HS-27A (cell line): ENCODE results near the gene ARHGAP26.
"Not testable (repeated sequence)": the region's sequence is repeated elsewhere in the genome, so short reads cannot be mapped to it uniquely, and the experiment has no call there.

Experiments
- DNase-seq: peaks from one replicate; pipeline ENCODE4 v3.0.0-alpha.2; 2012; ENCODE audit warnings: low read depth, missing footprints

The ARHGAP26 gene

DNA sequence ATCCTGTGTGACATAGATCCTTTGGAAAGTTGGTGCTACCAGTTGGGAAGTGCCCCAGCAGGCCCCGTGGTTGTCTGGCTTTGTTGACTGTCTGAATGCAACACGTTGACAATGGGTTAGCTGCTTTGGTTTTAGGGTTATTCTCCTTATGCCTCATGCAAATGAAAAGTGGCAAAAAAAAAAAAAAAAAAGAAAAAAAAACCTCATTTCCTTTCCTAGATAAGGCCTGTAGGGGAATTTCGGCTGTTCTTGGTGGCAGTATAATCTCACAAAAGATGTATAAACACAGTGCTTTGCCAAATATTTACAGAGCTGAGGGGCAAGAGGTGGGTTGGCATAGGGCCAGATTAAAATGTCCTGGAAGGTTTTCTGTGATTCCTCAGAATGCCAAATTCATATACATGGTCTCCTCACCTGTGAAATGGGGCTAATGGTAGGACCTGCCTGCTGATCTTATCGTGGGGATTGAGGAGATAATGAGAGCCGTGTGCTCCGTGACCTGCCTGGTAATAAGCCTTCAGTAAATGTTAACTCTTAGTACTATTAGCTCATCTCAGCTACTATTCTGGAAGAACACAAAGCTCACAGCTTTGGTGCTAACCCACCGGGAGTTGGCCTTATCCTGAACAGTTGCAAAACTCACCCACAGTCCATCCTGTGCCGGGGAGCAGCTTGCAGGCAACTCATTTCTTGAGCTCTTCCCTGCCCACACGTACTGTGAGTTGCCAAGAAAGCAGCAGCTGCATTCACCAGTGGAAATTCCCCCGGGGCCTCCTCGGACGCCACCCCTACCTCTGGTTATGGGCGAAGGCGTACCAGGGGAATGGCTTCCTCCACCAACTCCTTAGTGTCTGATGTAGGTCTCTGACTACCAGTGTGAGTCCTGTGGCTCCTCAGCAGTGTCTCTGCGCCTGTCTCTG, 413.0 kb downstream of the ARHGAP26 start:
- no peak for DNase-seq

DNA sequence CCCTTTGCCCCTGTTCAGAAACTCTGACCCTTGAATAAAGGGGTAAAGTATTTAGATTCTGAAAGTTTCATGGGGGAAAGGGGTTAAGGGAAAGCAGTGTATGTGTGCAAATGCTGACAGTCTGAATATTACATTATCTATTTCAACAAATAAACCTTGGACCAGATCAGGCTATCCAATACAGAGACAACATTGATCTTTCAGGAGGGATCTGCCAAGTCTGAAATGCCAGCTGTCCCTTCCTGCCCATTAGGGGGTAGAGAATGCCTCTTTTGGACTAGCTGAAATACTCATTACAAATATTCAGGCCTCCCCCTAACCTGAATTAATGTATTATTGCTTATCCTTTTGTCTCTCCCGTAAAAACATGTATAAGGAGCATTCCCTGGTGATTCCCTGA, 413.8 kb downstream of the ARHGAP26 start:
- DNase-seq: no peak

DNA sequence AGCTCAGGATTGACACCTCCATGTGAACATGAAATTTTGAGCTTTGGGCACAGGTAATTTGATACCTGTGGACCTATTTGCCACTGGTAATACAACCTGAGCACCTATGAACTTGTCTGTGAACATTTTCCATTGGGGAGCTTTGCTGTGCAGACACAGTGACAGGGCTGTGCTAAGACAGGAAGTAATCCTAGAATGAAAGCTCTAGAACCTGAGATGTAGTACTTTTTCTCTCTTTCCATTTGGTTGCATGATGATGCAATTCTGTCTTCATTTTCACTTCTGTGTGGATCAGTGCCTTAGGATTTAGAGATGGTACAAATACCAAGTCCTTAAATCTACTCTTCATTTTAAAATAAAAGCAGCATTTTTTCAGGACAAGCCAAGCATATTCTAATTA, 416.4 kb downstream of the ARHGAP26 start:
- no peak for DNase-seq

DNA sequence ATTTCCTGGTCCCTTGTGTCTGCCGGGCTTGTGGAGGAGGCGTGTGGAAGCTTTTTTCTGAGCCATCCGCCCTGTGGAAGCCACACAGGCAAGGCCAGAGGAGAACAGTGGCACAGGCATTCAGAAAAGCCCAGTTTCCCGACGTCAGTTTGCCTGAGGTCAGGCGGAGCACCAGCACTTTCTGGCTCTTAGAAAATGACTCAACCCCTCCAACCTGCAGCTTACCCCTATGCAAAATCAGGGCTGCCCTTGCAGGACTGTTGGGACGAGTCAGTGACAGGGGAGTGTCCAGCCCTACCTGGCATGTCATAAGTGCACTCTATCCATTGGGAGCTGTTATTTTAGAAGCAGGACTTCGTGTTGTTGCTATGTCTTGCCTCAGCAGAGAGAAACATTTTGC, 417.3 kb downstream of the ARHGAP26 start:
- no peak for DNase-seq

DNA sequence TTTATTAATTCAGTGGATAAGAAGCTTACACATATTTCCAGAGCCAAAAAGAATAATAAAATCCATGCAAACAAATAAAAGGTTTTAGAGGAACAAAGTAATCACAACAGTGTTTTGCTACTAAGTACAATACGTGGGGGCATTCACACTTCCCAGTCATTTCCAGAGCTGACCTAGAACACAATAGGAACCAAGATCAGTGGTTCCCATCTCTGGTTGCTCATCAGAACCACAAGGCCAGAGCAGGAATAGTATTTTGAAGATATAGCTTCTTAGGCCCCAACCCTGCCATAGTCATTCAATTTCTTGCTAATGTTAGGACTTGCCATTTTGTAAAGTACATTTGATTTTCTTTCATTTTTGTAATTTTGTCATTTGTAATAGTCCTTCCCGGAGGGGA, 417.9 kb downstream of the ARHGAP26 start:
- DNase-seq: no peak

DNA sequence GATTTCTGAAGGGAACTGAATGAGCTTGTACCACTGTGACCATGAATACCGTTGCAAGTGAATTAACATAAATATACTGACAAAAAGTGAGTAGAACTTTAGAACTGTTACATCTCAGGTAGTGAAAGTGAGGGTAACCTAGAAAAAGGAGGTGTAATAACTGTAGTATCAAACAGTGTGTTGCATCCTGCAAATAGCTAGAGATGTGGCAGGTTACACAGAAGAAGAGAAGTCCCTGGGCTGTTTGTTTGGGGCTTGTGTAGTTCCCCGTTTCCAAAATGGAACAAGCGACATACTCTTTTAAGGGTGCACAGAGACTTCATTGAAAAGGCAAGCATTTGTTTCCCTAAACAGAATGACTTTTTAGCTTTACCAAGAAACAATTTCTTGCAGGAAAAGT, 418.5 kb downstream of the ARHGAP26 start:
- DNase-seq: no peak

DNA sequence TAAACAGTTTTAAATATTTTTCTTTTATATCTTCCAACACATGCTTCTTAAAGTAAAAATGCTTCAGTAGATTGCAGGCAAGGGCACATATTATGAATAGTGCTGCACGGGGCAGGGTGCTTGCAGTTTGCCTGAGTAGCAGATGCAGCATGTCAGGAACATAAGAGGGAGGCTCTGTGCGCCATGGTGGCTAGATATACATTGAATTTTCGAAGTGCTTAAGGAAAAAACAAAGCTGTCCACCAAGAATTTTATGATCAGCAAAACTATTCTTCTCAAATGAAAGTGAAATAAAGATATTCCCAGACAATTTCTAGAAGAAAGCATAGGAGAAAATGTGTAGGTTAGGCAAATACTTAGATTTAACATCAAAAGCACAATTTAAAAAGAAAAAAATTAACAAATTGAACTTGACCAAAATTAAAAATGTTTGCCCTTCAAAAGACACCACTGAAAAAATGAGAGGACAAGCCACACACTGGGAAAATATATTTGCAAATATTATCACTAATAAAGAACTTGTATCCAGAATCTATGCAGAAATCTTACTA, 420.2 kb downstream of the ARHGAP26 start:
- DNase-seq: no peak

DNA sequence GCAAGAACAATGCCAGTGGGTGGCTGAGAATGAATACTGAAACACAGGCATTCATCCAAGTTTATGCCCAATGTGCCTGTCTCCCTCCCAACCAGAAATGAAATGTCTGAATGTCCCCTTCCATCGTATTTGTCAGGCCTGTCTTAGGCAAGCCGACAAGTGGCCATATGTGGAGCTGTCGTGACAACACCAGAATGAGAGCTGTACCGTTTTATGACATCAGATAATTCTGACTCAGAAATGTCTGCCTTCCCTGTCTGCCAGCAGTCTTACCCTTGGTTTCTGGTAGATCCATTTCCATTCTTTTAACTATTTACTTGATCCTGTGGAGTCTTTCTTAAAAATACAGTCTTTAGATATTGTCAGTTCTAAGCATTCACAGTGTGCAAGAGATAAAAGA, 421.5 kb downstream of the ARHGAP26 start:
- no peak for DNase-seq

DNA sequence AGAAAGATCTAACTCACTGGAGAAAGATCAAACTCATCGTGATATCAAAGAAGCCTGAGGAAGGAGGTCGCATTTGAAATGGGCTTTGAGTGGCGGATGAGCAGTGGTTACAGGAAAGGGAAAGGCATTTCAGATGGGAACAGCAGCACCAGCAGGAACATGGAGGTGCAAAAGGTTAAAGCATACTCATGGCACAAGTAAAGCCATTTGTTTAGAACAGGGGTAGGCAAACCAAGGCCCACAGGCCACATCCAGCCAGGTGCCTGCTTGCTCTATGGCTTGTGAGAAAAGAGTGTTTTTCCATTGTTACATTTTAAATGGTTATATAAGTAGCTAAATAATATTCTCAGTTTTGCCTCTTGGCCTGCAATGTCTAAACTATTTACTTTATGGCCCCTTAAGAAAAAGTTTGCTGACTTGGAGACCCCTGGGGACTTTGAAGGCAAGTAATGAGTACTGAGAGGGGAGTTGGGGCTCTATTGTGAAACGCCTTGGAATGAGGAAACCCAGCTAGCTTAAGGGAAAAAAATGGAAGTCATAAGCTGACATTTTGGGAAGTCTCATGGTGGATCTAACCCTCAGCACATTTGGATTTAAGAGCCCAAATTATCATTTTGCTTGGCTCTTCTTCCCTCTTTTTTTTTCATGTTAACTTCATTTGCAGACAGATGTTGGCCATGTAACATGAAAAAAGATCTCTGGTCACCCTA, 422.2 kb downstream of the ARHGAP26 start:
- no peak for DNase-seq

DNA sequence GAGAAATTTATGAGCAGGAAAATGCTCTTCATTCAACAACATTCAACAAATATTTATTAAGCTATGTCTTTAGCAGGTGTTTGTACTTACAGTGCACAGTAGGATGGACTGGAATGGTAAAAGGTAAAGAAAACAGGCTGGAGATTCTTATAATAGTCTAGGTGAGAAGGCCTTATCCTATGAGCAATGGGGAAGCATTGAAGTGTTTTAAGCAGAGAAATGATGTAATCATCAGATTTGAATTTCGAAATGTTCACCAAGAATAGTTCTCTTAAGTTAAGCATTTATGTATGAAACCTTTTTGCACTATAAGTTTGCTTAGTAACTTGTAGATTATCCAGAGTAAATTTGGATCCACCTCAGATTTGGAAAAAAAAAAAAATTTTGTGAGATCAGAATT, 424.0 kb downstream of the ARHGAP26 start:
- DNase-seq: no peak

DNA sequence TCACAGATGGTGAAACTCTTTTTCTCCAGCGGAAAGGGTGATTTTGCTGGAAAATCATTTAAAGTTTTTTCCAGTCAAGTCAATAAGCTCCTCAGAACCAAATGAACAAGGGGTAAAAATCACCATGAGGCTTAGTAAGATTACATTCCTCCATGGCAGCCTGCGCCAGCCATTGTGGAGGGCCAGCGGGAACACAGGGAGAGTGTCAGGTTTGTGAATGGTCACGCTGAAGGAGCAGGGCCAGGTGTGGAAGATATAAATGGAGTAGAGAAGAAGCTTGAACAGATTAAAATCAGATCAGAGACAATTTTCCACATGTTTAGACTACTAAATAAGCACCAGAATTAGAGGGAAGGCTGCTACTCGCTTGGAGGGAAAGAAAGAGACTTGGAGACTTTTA, 424.5 kb downstream of the ARHGAP26 start:
- DNase-seq: no peak

DNA sequence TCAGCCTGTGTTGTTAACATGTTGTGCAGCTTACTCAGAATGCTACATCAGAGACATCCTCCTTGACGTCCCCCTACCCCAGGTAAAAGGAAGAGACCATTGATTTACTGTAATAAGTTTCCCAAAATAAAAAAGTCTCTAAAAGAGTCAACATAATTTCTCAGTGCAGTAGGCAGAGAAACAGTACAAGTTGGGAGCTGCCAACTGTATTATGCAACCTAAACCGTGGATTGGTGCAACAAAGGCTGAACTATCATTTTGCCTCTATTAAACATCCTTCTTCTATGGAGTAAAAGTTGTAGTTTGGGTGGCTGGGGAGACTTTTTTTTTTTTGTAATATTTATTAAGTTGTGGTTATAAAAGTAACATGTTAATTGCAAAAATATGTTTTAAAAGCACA, 425.3 kb downstream of the ARHGAP26 start:
- DNase-seq: no peak

DNA sequence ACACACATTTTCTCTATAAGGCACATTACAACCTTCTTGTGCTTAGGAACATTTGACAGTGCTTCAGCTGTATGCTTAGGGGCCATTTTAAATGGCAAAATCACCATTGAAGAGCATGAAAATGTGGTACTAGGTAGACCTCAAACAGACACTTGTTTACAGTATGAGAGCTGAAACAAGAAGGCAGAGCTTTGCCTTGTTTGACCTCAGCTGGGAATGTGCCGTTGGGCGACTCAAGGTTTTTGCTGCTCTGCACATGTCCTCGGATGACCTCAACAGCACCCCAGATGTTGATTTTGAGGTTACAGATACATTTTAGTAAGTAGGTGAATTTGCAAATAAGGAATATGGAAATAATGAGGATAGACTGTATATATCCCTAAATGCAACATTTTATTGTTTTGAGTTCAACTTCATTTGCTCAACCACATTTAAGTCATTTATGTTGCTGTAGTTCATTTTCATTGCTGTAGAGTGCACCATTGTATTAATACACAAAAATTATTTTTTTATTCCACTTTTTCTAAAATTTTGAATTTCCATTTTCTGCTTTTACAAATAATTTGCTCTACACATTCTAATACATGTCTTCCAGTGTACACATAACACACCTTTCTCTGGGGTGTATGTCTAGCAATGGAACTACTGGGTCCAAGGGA, 426.6 kb downstream of the ARHGAP26 start:
- DNase-seq: no peak

DNA sequence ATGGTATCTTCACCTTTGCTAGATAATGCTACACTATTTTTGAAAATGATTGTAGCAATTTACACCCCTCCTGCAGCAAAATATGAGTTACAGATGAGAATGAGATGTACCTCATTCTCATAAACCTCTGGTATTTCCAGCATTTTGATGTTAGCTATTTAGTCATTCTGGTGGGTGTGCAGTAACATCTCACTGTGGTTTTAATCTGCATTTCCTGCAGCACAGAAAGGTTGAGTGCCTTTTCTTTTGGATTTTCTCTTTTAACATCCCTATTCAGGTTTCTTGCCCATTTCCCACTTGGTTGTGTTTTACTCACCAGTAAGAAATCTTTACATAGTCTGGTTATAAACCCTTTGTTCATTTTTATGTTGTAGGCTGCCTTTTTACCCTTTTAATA, 427.1 kb downstream of the ARHGAP26 start:
- no peak for DNase-seq

DNA sequence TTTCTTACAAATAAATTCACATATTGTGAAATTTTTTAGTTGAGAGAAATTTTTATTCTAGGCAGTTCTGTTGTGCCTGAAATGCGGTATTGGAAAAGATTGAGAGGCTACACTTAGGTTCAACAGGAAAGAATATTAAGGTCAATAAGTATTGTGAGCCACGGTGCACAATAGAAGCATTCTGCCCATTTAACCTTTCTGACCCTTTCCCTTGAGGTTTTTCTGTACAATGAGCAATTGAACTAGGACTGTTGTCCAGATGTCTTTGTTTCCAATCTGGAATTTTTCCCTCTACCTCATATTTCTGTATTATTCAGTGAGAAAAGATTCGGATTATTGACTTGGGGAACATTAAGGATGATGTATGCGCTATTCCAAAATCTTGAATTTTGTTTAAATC, 428.2 kb downstream of the ARHGAP26 start:
- no peak for DNase-seq

DNA sequence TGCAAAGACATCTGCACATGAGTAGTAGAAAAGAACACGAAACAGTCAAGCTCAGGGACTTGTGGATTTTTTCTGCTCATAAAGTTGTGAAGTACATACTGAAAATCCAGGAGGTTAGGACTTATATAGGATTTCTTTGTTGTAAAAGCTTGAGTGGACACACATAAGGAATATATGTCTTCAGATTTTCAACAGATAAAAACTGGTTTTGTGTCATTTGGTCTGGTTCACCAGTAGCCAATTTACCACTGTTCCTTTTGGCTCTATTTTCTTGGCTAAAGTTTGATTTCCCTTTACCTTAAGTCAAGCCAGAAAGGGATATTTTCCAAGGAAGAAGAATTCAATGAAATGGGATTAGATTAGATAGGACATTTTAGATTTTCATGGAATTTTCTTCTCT, 429.0 kb downstream of the ARHGAP26 start:
- no peak for DNase-seq

DNA sequence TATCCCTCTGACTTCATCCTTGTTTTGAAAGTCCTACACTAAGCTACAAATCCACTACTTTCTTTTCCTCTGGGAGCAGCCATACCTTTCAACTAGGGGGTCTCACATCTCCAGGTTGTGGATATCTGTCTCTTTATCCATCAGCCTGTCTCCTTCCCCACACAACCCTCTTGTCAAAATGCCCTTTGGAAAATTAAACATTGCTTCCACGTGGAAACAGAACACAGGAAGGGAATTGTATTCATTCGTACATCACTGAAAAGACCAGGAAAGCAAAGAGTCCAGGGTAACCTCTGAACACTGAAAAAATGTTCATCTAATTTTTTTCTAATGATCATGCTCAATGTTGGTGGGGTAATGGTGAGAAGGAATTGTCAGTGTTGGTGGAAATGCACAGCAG, 429.7 kb downstream of the ARHGAP26 start:
- no peak for DNase-seq

DNA sequence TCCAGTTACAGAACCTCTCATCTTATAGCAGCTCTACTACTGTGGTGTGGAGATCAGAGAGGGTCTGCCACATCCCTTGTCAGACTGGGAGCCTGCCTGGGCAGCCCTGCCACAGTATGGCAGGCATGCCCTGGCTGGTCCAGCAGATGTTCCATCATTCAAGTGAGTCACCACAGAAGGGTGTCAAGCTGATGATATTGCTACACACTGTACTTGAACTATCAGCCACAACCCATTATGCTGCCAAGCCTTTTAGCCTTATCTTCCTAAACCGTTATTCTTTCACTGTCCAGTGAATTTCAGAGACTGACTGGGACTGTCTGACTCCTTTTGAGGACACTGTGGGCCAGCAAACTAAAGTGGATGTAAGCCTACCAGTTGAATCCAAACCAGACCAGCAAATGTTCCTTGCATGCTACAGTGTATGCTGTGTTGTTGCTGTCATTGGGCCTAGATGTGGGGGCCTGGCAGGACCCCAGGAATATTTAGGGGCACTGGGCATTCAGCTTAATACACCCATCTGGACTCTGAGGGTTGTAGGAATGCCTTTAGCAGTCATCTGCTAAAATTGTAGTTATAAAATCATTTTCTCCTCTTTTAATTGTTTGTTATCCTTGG, 430.7 kb downstream of the ARHGAP26 start:
- no peak for DNase-seq

DNA sequence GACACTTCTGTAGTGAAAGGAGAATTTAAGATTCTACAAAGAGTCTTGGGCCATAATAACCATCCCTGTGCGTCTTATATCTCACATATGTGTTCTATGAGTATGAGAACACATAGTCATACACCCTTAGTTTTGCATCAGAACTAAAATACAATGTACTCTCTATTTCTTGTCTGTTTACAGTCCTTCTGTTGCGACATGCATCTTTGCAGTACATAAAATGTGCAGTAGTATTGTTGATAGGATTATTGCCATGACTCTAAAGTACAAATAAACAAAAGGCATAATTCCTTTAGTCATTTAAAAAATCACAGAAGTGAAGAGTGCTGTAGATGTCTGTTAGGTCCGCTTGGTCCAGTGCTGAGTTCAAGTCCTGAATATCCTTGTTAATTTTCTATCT, 431.4 kb downstream of the ARHGAP26 start:
- no peak for DNase-seq

DNA sequence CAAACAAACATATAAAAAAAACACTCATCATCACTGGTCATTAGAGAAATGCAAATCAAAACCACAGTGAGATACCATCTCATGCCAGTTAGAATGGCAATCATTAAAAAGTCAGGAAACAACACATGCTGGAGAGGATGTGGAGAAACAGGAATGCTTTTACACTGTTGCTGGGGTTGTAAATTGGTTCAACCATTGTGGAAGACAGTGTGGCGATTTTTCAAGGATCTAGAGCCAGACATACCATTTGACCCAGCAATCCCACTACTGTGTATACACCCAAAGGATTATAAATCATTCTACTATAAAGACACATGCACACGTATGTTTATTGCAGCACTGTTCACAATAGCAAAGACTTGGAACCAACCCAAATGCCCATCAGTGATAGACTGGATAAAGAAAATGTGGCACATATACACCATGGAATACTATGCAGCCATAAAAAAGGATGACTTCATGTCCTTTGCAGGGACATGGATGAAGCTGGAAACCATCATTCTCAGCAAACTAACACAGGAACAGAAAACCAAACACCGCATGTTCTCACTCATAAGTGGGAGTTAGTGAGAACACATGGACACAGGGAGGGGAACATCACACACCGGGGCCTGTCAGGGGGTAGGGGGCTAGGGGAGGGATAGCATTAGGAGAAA, 433.3 kb downstream of the ARHGAP26 start:
- not testable (repeated sequence) for DNase-seq

DNA sequence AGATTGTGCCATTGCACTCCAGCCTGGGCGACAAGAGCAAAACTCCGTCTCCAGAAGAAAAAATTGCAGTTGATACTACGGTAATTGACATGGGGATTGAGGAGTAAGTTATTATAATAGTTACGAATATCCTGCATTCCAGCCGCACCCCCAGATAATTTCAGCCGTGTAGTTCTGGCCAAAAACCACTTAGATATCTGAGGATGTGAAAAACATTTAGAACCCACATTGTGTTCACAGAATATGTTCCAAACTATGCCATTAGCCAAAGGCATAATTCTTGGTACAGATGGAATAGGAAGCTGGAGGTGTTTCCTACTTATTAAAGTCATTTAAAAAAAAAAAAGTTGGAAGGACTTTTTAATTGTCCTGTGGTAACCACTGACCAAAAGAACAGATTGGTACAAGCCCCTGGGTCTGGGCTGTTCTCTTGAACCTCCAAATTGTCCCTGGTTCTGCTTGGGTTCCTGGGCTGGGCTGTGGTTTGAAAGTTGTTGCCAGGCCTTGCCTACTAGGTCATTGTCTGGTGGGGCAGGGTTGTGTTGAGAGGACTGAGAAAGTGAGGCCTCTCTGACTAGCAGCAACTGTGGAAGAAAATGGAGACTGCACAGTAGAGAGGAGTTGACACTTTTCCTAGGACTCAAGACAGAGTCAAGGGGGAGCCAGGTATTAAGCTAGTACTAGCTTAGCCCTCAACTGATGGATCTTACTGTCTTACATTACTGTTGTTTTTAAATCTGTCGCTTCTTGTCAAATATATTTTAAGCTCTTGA, 434.5 kb downstream of the ARHGAP26 start:
- no peak for DNase-seq
